Keratinocyte (primary cell): ENCODE data around the gene RAB11FIP3. TPM values are rescaled to one million over a fixed set of nuclear protein-coding genes. Genes with fewer than 3 reads are reported as not detected.

ENCODE experiments used
- DNase-seq: peaks from one replicate; pipeline ENCODE4 v3.0.0-alpha.2; 2011; ENCODE audit warnings: low read depth, missing footprints, low spot score
- FAIRE-seq: peaks from 2 replicates; lab custom pipeline; 2011; peaks lifted over from hg19 to GRCh38; lab: Jason Lieb, UNC
- H2AFZ ChIP-seq: 2 replicates; pipeline ENCODE4 v1.6.0; 2012; ENCODE audit warnings: low read length, control low read depth, inconsistent platforms; ENCODE audit not compliant: control insufficient read depth
- H3K27ac ChIP-seq: 2 replicates; pipeline ENCODE4 v1.5.1; 2011; ENCODE audit warnings: low read length; ENCODE audit not compliant: control insufficient read depth, insufficient read depth
- H3K27me3 ChIP-seq: 3 replicates; pipeline ENCODE4 v1.6.0; 2011; ENCODE audit warnings: low read length; ENCODE audit not compliant: control insufficient read depth, insufficient read depth; ENCODE audit errors: extremely low read depth
- H3K36me3 ChIP-seq, 2 experiments: 2 replicates in 1 of 2; 3 replicates in 1 of 2; pipeline ENCODE4 v1.5.1; 2011; ENCODE audit warnings: low read length in 2 of 2, mild to moderate bottlenecking in 1 of 2; ENCODE audit not compliant: control insufficient read depth in 2 of 2, insufficient read depth in 2 of 2; ENCODE audit errors: extremely low read depth in 1 of 2
- H3K4me1 ChIP-seq: 3 replicates; pipeline ENCODE4 v1.5.1; 2011; ENCODE audit warnings: low read length; ENCODE audit not compliant: control insufficient read depth, insufficient read depth; ENCODE audit errors: extremely low read depth
- H3K4me2 ChIP-seq: 3 replicates; pipeline ENCODE4 v1.6.0; 2011; ENCODE audit warnings: low read depth, low read length; ENCODE audit not compliant: control insufficient read depth, insufficient read depth; ENCODE audit errors: extremely low read depth
- H3K4me3 ChIP-seq, 3 experiments: fragments of 200-600 bp in 1 of 3; sonication (generic) in 1 of 3; 2 replicates in 2 of 3; 3 replicates in 1 of 3; pipeline ENCODE4 v1.5.1; 2011 to 2016; ENCODE audit warnings: low read length in 3 of 3, mild to moderate bottlenecking in 3 of 3, control low read depth in 2 of 3, inconsistent platforms in 1 of 3, low read depth in 1 of 3, mixed read lengths in 1 of 3, mixed run types in 1 of 3, moderate library complexity in 1 of 3; ENCODE audit not compliant: control insufficient read depth in 2 of 3, insufficient read depth in 2 of 3; ENCODE audit errors: extremely low read depth in 1 of 3
- H3K79me2 ChIP-seq: 2 replicates; pipeline ENCODE4 v1.6.0; 2012; ENCODE audit warnings: low read length; ENCODE audit not compliant: control insufficient read depth, insufficient read depth
- H3K9ac ChIP-seq: 3 replicates; pipeline ENCODE4 v1.6.0; 2011; ENCODE audit warnings: low read length; ENCODE audit not compliant: control insufficient read depth, insufficient read depth; ENCODE audit errors: extremely low read depth
- H3K9me1 ChIP-seq: 3 replicates; pipeline ENCODE4 v1.6.0; 2011; ENCODE audit warnings: low read length; ENCODE audit not compliant: control insufficient read depth, insufficient read depth; ENCODE audit errors: extremely low read depth
- H3K9me3 ChIP-seq: 2 replicates; pipeline ENCODE4 v1.5.1; 2012; ENCODE audit warnings: low read depth, low read length; ENCODE audit not compliant: control insufficient read depth
- H4K20me1 ChIP-seq: 3 replicates; pipeline ENCODE4 v1.6.0; 2011; ENCODE audit warnings: low read length; ENCODE audit not compliant: control insufficient read depth, insufficient read depth; ENCODE audit errors: extremely low read depth
- EZH2 ChIP-seq: IDR thresholded peaks from one replicate; pipeline ENCODE4 v1.6.1; 2012; ENCODE audit warnings: inconsistent platforms, mild to moderate bottlenecking, low read length, moderate library complexity
- dilution Hi-C: fragments of 300-500 bp; cut with MboI; formaldehyde crosslinking; loops from one replicate; pipeline ENCODE4 v1.7.0; 2020; ENCODE audit warnings: low sequenced_read_pairs; ENCODE audit not compliant: extremely low pct_ligation_motif_present
- polyA plus RNA-seq, 5 experiments: library from polyadenylated mRNA; depleted of rRNA in 3 of 5; stranded (reverse) in 3 of 5; stranded (forward) in 1 of 5; unstranded in 1 of 5; fragments of >200 nt; gene quantifications; 1 replicate in 1 of 5; 2 replicates in 3 of 5; 3 replicates in 1 of 5; pipeline versions ENCODE4 v1.2.1 to v1.2.3, GENCODE V29; 2011 to 2012; ENCODE audit warnings: missing spikeins in 2 of 5, low read depth in 1 of 5, low replicate concordance in 1 of 5
- TF ChIP-seq, protein P1 (sequence below), 3 experiments: IDR thresholded peaks in 1 of 3; conservative IDR thresholded peaks in 1 of 3; optimal IDR thresholded peaks in 1 of 3; 2 replicates in 2 of 3; 3 replicates in 1 of 3; pipeline versions ENCODE3 to v1.5.1; 2011; ENCODE audit warnings: low read length in 3 of 3, mild to moderate bottlenecking in 3 of 3, moderate library complexity in 2 of 3, control low read depth in 1 of 3, inconsistent platforms in 1 of 3; ENCODE audit not compliant: insufficient read depth in 2 of 3; ENCODE audit errors: extremely low read depth in 1 of 3

RAB11FIP3 gene
- polyA plus RNA-seq, 1 donor (not counting 4 experiments of a cell fraction or from before 2014, with no cell fraction given): 6.4 TPM

DNA sequence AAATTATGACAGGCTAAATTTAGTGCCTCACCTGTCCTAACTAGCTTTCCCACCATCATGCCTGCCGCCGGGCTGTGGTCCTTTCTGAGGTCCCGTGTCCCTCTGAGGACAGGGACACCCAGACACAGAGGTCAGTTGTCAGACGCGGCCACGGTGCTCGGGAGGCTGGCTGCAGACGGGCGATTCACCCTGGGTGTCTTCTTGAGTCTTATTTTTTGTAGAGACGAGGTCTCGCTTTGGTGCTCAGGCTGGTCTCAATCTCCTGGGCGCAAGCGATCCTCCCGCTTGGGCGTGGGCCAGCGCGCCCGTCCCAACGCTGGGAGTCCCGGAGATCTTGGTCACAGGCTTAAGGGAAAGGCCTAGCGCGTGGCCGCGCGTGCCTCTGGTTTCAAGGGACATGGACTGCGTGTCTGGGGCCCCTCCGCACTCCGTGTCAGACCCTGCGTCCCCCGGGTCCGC, 797 bp upstream of the RAB11FIP3 start:
- dilution Hi-C loops: no loop called here
- DNase-seq: no peak
- Histone ChIP-seq H3K27me3 (no peaks in the 10 kb centered on the region), H3K4me1 (peaks cover 32% of the 10 kb centered on the region), H3K27ac (peak overlapping the region; percentile 71), H3K9me1 (peaks cover 5% of the 10 kb centered on the region), H3K79me2 (peaks cover 25% of the 10 kb centered on the region), H3K9me3 (no peaks in the 10 kb centered on the region), H4K20me1 (peaks cover 6% of the 10 kb centered on the region), H3K36me3 (peaks cover 0 to 3% of the 10 kb centered on the region in 2 experiments), H3K9ac (peak overlapping the region; percentile 63), H2AFZ (peak overlapping the region; percentile 54), H3K4me3 (peak overlapping the region; percentile 54 to 70 (median 58)), H3K4me2 (peak overlapping the region; percentile 82)
- no peak for TF ChIP-seq EZH2
- TF ChIP-seq, protein P1, sequence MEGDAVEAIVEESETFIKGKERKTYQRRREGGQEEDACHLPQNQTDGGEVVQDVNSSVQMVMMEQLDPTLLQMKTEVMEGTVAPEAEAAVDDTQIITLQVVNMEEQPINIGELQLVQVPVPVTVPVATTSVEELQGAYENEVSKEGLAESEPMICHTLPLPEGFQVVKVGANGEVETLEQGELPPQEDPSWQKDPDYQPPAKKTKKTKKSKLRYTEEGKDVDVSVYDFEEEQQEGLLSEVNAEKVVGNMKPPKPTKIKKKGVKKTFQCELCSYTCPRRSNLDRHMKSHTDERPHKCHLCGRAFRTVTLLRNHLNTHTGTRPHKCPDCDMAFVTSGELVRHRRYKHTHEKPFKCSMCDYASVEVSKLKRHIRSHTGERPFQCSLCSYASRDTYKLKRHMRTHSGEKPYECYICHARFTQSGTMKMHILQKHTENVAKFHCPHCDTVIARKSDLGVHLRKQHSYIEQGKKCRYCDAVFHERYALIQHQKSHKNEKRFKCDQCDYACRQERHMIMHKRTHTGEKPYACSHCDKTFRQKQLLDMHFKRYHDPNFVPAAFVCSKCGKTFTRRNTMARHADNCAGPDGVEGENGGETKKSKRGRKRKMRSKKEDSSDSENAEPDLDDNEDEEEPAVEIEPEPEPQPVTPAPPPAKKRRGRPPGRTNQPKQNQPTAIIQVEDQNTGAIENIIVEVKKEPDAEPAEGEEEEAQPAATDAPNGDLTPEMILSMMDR (optimal IDR thresholded peaks at IDR 0.05 in 1 of 3, IDR thresholded peaks at IDR 0.05 in 1 of 3, conservative IDR thresholded peaks at IDR 0.05 in 1 of 3; ENCODE audit: extremely low read depth in 1 of 3, insufficient read depth in 2 of 3, low read length in 3 of 3): no peak
- no peak for FAIRE-seq

DNA sequence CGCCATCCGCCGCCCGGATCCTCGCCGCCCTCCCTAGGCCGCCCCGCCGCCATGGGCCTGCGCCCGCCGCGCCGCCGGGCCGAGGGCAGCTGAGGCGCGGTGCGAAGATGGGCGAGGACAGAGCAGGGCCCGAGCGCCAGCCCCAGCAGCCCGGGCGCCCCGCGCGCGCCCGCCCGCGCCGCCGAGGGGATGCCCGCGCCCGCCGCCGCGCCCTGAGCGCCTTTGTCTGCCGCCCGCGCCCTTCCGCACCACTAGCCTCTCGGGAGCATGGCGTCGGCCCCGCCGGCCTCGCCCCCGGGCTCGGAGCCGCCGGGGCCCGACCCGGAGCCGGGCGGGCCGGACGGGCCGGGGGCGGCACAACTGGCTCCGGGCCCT, 278 bp downstream of the RAB11FIP3 start:
- no peaks in the 10 kb centered on the region for H3K9me3 ChIP-seq
- peaks cover 6% of the 10 kb centered on the region for H4K20me1 ChIP-seq
- dilution Hi-C loops: no loop called here
- H3K27ac ChIP-seq: peak overlapping the region; percentile 71
- peaks cover 31% of the 10 kb centered on the region for H3K79me2 ChIP-seq
- no peak for TF ChIP-seq EZH2
- TF ChIP-seq, protein P1 (optimal IDR thresholded peaks at IDR 0.05 in 1 of 3, IDR thresholded peaks at IDR 0.05 in 1 of 3, conservative IDR thresholded peaks at IDR 0.05 in 1 of 3; ENCODE audit: extremely low read depth in 1 of 3, insufficient read depth in 2 of 3, low read length in 3 of 3): no peak
- H3K9me1 ChIP-seq: peaks cover 5% of the 10 kb centered on the region
- peaks cover 32% of the 10 kb centered on the region for H3K4me1 ChIP-seq
- H3K4me2 ChIP-seq: peak overlapping the region; percentile 70
- H2AFZ ChIP-seq: no peak overlapping the region
- FAIRE-seq (no peak), DNase-seq (no peak)
- peaks cover 0 to 3% of the 10 kb centered on the region in 2 experiments for H3K36me3 ChIP-seq
- H3K27me3 ChIP-seq: no peaks in the 10 kb centered on the region
- H3K4me3 ChIP-seq: peak overlapping the region in 2 of 3 experiments; percentile 54 to 70
- H3K9ac ChIP-seq: peak overlapping the region; percentile 69
